Measurements from ENCODE around the gene FHOD3. TPM values are rescaled to one million over a fixed set of nuclear protein-coding genes. Genes with fewer than 3 reads are reported as not detected.

Gene FHOD3
- total and polyA plus RNA-seq, 2 of the 13 experiments (the other 11 are each of a cell fraction or from before 2014, with no cell fraction given) = 0.07 TPM; not detected in 1

DNA sequence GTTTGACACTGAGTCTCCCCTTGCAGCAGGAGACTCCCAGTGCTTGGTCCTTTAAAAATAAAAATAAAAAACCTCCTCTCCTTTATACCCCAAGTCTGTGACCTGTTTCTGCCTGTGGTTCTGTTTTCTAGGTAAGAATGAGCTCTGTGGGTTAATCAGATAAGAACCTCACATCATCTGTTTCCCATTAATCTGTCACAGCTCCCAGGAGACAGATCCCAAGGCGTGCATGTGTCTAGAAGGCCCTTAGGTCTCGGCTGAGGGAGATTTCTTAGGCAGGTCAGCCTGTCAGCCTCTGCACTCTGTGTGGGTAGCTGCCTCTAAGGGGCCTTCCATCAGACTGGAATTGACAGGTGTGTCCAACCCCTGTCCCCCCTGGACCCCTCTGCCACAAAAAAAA is 80.7 kb downstream of the FHOD3 start:
- intact Hi-C loops (cut with micrococcal nuclease; ENCODE audit: unreplicated experiment) = no loop called here
- H3K9me3 ChIP-seq (ENCODE audit: low read length) = no peaks in the 10 kb centered on the region
- H3K79me2 ChIP-seq (ENCODE audit: insufficient read depth, low read length) = no peaks in the 10 kb centered on the region
- no peaks in the 10 kb centered on the region for H3K4me1 ChIP-seq (ENCODE audit: insufficient read depth, low read length)
- 3% methylated on average over 2 of the region's 2 CpGs for WGBS (ENCODE audit: low lambda C conversion rate)
- H3K4me2 ChIP-seq (ENCODE audit: low read depth, low read length) = no peak overlapping the region
- in situ Hi-C loops (cut with HindIII; ENCODE audit: extremely low pct_ligation_motif_present, low pct_unique_long_range_greater_than_20kb) = no loop called here
- BruUV-seq (replicated peaks) = no TSS peak
- H4K20me1 ChIP-seq (ENCODE audit: insufficient read depth, low read length) = no peaks in the 10 kb centered on the region
- TF ChIP-seq ZNF451 (CRISPR knock-in tag; IDR thresholded peaks at IDR 0.05) (no peak), ZNF672 (CRISPR knock-in tag; IDR thresholded peaks at IDR 0.05) (no peak), ZNF616 (CRISPR knock-in tag; IDR thresholded peaks at IDR 0.05; ENCODE audit: low read depth) (no peak), HHEX (CRISPR knock-in tag; IDR thresholded peaks at IDR 0.05) (no peak), JUND (CRISPR knock-in tag; IDR thresholded peaks at IDR 0.05) (no peak), ZNF331 (CRISPR knock-in tag; IDR thresholded peaks at IDR 0.05) (no peak), NR3C1 (CRISPR knock-in tag; IDR thresholded peaks at IDR 0.05) (no peak), ZNF496 (CRISPR knock-in tag; IDR thresholded peaks at IDR 0.05; ENCODE audit: insufficient replicate concordance) (no peak), XRCC5 (optimal IDR thresholded peaks at IDR 0.05; ENCODE audit: low read length) (no peak), SRSF4 (IDR thresholded peaks at IDR 0.05; ENCODE audit: low read depth, low read length, poor library complexity, severe bottlenecking) (no peak), ZNF83 (CRISPR knock-in tag; IDR thresholded peaks at IDR 0.05; ENCODE audit: borderline replicate concordance) (no peak), ZNF768 (CRISPR knock-in tag; IDR thresholded peaks at IDR 0.05) (no peak)
- TF ChIP-seq, protein P1, sequence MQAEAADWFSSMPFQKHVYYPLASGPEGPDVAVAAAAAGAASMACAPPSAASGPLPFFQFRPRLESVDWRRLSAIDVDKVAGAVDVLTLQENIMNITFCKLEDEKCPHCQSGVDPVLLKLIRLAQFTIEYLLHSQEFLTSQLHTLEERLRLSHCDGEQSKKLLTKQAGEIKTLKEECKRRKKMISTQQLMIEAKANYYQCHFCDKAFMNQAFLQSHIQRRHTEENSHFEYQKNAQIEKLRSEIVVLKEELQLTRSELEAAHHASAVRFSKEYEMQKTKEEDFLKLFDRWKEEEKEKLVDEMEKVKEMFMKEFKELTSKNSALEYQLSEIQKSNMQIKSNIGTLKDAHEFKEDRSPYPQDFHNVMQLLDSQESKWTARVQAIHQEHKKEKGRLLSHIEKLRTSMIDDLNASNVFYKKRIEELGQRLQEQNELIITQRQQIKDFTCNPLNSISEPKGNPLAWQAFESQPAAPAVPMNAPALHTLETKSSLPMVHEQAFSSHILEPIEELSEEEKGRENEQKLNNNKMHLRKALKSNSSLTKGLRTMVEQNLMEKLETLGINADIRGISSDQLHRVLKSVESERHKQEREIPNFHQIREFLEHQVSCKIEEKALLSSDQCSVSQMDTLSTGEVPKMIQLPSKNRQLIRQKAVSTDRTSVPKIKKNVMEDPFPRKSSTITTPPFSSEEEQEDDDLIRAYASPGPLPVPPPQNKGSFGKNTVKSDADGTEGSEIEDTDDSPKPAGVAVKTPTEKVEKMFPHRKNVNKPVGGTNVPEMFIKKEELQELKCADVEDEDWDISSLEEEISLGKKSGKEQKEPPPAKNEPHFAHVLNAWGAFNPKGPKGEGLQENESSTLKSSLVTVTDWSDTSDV (CRISPR knock-in tag; IDR thresholded peaks at IDR 0.05) = no peak
- TF ChIP-seq, protein P2, sequence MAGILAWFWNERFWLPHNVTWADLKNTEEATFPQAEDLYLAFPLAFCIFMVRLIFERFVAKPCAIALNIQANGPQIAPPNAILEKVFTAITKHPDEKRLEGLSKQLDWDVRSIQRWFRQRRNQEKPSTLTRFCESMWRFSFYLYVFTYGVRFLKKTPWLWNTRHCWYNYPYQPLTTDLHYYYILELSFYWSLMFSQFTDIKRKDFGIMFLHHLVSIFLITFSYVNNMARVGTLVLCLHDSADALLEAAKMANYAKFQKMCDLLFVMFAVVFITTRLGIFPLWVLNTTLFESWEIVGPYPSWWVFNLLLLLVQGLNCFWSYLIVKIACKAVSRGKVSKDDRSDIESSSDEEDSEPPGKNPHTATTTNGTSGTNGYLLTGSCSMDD (CRISPR knock-in tag; IDR thresholded peaks at IDR 0.05) = no peak
- TF ChIP-seq, protein P3, sequence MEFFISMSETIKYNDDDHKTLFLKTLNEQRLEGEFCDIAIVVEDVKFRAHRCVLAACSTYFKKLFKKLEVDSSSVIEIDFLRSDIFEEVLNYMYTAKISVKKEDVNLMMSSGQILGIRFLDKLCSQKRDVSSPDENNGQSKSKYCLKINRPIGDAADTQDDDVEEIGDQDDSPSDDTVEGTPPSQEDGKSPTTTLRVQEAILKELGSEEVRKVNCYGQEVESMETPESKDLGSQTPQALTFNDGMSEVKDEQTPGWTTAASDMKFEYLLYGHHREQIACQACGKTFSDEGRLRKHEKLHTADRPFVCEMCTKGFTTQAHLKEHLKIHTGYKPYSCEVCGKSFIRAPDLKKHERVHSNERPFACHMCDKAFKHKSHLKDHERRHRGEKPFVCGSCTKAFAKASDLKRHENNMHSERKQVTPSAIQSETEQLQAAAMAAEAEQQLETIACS (CRISPR knock-in tag; IDR thresholded peaks at IDR 0.05) = no peak
- TF ChIP-seq, protein P4, sequence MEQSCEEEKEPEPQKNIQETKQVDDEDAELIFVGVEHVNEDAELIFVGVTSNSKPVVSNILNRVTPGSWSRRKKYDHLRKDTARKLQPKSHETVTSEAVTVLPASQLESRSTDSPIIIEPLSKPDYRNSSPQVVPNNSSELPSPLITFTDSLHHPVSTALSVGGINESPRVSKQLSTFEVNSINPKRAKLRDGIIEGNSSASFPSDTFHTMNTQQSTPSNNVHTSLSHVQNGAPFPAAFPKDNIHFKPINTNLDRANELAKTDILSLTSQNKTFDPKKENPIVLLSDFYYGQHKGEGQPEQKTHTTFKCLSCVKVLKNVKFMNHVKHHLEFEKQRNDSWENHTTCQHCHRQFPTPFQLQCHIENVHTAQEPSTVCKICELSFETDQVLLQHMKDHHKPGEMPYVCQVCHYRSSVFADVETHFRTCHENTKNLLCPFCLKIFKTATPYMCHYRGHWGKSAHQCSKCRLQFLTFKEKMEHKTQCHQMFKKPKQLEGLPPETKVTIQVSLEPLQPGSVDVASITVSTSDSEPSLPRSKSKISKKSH (CRISPR knock-in tag; IDR thresholded peaks at IDR 0.05; ENCODE audit: borderline replicate concordance) = no peak
- FAIRE-seq = no peak
- no peak overlapping the region for H3K27ac ChIP-seq (ENCODE audit: extremely low read length, insufficient read depth, low read length)
- DNase-seq (ENCODE audit: low spot score) = no peak
- H3K27me3 ChIP-seq (ENCODE audit: control insufficient read depth in 1 of 2, insufficient read depth in 2 of 2, low read length in 2 of 2) = peaks cover 0 to 20% of the 10 kb centered on the region in 2 experiments; a peak in 2 of 5 replicates
- H2AFZ ChIP-seq (ENCODE audit: low read length) = no peak overlapping the region
- no peak overlapping the region for H3K4me3 ChIP-seq (replicated peaks in 1 of 3; ENCODE audit: insufficient read depth in 1 of 3, low read depth in 2 of 3, low read length in 3 of 3)
- no peak overlapping the region for H3K9ac ChIP-seq (ENCODE audit: insufficient read depth, low read depth, low read length)
- H3K36me3 ChIP-seq (replicated peaks in 1 of 2; ENCODE audit: control insufficient read depth in 1 of 2, insufficient read depth in 2 of 2, low read length in 2 of 2) = no peaks in the 10 kb centered on the region
- ChIA-PET CTCF (ENCODE audit: low intra/inter-chr PET ratio, low total read pairs) (no interaction called here), POLR2A (no interaction called here)
- no peak for ATAC-seq

All from HepG2 (cell line).